Esophagus (tissue), 2 donors: ENCODE data around the gene COL21A1. TPM values are rescaled to one million over a fixed set of nuclear protein-coding genes. Genes with fewer than 3 reads are reported as not detected.

Experiments
- H3K27ac ChIP-seq, 2 donors: one replicate each; pipeline ENCODE4 v1.5.1; 2013; ENCODE audit warnings: low read depth in 2 of 2, mild to moderate bottlenecking in 2 of 2, inconsistent platforms in 1 of 2, low read length in 1 of 2, moderate library complexity in 1 of 2
- H3K27me3 ChIP-seq, 2 donors: one replicate each; pipeline ENCODE4 v1.6.1; 2013; ENCODE audit warnings: low read length in 2 of 2, control low read depth in 1 of 2, mild to moderate bottlenecking in 1 of 2; ENCODE audit not compliant: insufficient read depth in 2 of 2, control insufficient read depth in 1 of 2
- H3K36me3 ChIP-seq, 2 donors: one replicate each; pipeline ENCODE4 v1.6.1; 2013; ENCODE audit warnings: low read length in 1 of 2; ENCODE audit not compliant: control insufficient read depth in 2 of 2, insufficient read depth in 2 of 2
- H3K4me1 ChIP-seq, 2 donors: one replicate each; pipeline ENCODE4 v1.6.1; 2013; ENCODE audit warnings: low read length in 1 of 2; ENCODE audit not compliant: control insufficient read depth in 2 of 2, insufficient read depth in 2 of 2
- H3K4me3 ChIP-seq, 2 donors: one replicate each; pipeline ENCODE4 v1.5.1; 2013; ENCODE audit warnings: low read length in 2 of 2, mild to moderate bottlenecking in 2 of 2, low read depth in 1 of 2, moderate library complexity in 1 of 2
- H3K9me3 ChIP-seq, 2 donors: one replicate each; pipeline ENCODE4 v1.6.1; 2013; ENCODE audit warnings: mild to moderate bottlenecking in 2 of 2, low read depth in 1 of 2, low read length in 1 of 2, moderate library complexity in 1 of 2; ENCODE audit not compliant: control insufficient read depth in 2 of 2, insufficient read depth in 1 of 2
- WGBS, 2 donors: extraction: QIAGEN DNeasy Blood & Tissue Kit; methylation state at CpG; one replicate each; pipeline ENCODE4 v1.1.7; 2013; 5-methylcytosine and 5-hydroxymethylcytosine counted together
- polyA plus RNA-seq, 2 donors: library from polyadenylated mRNA; stranded (reverse); fragments of 200-250 nt; gene quantifications; one replicate each; pipeline ENCODE4 v1.2.3, GENCODE V29; 2013
- donor health status: healthy with polysubstance abuse.
- donor health status: Bipolar disorder and iron deficiency.

Gene COL21A1
- polyA plus RNA-seq, 2 donors, result 1.5 to 1.6 TPM

DNA sequence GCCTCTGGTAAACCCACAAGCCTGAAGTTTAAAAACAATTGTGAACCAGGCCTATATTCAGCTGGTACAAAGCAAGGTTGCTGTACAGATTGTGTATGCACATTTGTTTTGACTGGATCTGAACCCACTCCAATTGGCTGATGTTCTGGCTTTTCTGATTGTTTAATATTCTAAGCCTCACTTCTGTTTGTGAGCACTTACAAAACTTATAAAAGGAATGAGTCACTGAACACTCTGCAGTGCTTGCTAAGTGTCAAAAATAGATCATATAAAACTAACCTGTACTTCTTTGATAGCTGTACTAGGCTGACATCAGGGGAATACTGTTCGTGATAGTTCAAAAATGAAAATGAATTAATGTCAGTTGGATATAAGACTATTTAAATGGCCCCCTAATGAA lies 12.1 kb downstream of the COL21A1 start:
- H3K27ac ChIP-seq, result no peak overlapping the region
- H3K4me3 ChIP-seq, result no peak overlapping the region
- H3K27me3 ChIP-seq, result no peaks in the 10 kb centered on the region
- 29 to 45% methylated on average over 1 of the region's 1 CpG for WGBS, 2 donors
- no peaks in the 10 kb centered on the region for H3K36me3 ChIP-seq
- no peaks in the 10 kb centered on the region for H3K9me3 ChIP-seq
- H3K4me1 ChIP-seq, result no peaks in the 10 kb centered on the region

DNA sequence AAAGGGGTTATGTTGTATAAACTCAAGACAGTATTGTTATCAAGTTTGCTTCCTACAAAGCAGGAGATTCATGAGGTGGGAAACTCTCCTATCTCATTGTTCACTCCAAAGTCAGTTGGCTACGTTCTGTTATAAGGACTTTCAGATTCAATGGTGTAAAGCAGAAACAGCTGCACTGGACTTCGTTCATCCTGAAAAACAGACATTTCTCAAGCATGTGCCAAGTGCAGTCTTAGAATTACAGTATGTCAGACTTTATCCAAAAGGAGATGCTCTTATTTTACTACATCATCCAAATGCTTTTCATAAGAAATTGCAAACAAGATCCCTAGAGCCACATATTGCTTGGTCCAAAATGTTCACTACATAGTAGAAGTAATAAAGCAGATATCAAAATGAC lies 14.9 kb downstream of the COL21A1 start:
- WGBS, 2 donors, result 43 to 53% methylated on average over 2 of the region's 2 CpGs
- H3K4me1 ChIP-seq, result no peaks in the 10 kb centered on the region

DNA sequence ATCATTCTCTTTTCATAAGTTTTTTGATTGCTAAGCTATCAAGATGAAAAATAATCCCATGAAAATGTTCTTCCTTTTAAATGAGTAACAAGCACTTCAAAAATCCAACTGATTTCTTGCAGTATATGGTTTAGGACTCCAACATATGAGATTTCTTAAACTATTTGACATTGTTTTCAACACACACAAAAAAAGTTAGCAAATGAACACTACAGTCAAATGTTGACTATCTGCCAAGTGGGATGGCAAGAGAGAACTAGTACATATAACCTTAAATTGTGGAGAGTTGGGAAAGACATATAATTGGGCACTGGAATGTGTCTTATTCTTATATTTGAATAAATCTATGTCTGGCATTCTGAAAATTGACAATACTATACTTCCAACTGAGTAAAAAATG lies 15.6 kb downstream of the COL21A1 start:
- Histone ChIP-seq H3K27ac (no peak overlapping the region), H3K4me3 (no peak overlapping the region), H3K9me3 (no peaks in the 10 kb centered on the region), H3K36me3 (no peaks in the 10 kb centered on the region), H3K27me3 (no peaks in the 10 kb centered on the region), H3K4me1 (no peaks in the 10 kb centered on the region)

More for the DNA sequence above, 14.9 kb downstream of the COL21A1 start:
- no peaks in the 10 kb centered on the region for H3K9me3 ChIP-seq
- H3K27ac ChIP-seq, result no peak overlapping the region
- H3K4me3 ChIP-seq, result no peak overlapping the region
- H3K27me3 ChIP-seq, result no peaks in the 10 kb centered on the region
- no peaks in the 10 kb centered on the region for H3K36me3 ChIP-seq

DNA sequence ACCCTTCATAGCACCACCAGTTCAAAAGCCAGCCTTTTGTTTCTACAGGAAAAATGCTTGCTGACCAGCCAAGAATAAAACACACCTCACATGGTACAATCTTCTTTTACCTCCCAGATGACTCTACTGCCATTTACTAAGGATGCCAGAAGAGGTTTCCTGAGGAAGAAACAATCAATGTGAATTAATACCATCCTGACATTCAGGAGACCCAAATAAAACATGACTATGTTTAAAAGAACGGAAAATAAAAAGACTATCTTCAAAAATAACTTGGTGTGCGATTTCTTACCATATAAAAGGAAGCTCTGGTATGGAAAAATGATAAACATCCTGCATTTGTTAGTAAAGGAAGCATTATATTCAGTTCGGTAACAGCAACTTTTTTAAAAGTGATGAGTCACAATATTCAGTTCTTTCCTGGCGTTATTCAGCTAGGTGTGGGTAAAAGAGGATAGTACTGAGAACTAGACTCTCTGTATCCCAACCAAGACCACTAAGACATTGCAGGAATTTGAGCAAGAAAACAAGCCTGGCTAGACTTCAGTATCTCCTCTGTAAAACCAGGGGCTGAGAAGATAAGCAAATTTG lies 16.3 kb downstream of the COL21A1 start:
- Histone ChIP-seq H3K9me3 (no peaks in the 10 kb centered on the region), H3K27me3 (no peaks in the 10 kb centered on the region), H3K36me3 (no peaks in the 10 kb centered on the region), H3K4me3 (no peak overlapping the region), H3K27ac (no peak overlapping the region), H3K4me1 (no peaks in the 10 kb centered on the region)
- WGBS, 2 donors, result 49 to 59% methylated on average over 4 of the region's 4 CpGs

DNA sequence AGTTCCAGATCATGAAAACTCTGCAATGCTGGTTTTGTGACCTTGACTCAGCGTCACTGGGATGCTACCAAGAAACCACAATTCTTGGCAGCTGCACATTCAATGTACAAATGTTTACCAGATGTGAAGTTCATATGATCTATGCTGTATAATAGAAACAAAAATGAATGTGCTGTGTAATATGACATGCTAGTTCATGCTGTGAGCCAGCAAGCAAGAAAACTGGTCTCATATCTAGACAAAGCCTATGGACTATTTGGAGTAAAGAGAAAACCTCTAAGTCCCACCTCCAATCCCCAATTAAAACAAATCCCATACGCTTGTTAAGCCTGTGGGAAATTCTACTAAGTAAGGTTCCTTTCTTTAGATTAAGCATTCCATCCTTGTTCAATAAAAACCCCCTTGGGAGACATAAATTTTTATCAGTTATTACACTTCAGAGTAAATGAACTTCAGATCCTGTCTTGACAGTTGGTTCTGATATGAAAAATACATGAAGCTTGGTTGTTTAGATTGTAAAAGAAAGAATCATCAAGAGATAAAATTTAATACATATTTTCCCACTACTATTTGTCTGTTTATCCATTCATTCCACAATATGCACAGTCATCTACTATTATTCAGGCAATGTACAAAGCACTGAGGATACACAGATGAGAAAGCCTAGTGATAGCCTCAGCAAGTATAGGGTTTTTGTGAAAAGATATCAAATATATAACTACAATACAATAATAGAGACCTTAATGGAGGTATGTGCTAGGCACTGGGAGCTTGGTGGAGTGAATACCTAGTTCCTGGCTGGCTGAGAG lies 20.1 kb downstream of the COL21A1 start:
- 45 to 52% methylated on average over 2 of the region's 2 CpGs for WGBS, 2 donors
- Histone ChIP-seq H3K27me3 (no peaks in the 10 kb centered on the region), H3K4me3 (no peak overlapping the region), H3K27ac (no peak overlapping the region), H3K9me3 (no peaks in the 10 kb centered on the region), H3K4me1 (no peaks in the 10 kb centered on the region), H3K36me3 (no peaks in the 10 kb centered on the region)

DNA sequence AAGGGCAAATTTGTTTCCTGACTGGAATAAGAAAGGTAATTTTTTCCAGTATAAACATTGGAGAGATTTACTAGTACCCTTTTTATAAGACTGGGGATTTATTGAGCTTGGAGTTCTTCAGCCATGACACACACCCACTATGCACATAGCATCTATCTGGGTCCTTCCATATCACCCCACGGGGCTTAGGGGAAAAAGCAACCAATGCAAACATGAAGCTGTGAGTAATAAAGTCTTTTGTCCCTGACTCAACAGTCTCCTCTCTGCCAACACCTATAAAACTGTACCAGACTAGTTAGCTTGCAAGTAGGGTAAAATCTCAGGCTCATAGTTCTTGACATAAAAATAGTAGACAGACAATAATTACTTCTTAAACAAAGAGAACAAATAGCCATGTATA lies 23.4 kb downstream of the COL21A1 start:
- H3K36me3 ChIP-seq, result no peaks in the 10 kb centered on the region
- 36 to 38% methylated on average over 1 of the region's 1 CpG for WGBS, 2 donors
- no peak overlapping the region for H3K27ac ChIP-seq
- H3K4me1 ChIP-seq, result no peaks in the 10 kb centered on the region
- H3K4me3 ChIP-seq, result no peak overlapping the region
- H3K9me3 ChIP-seq, result no peaks in the 10 kb centered on the region
- H3K27me3 ChIP-seq, result no peaks in the 10 kb centered on the region

DNA sequence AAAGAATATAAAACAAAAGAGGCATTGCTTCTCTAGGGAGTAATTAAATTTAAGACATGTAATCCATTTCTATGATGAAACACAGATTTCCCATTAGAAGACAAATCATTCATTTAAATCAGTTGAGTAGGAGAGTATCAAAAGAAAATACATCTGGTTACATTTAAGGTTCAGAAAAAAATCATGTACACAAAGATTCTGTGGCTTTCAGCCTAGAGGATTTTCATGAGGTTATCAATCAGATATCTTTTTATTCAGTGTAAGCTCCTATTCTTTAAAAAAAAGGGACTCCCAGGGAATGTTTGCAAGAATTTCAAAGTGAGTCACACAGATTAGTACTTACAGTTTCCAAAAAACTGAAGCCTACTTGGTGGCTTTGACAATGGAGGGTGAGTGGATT lies 24.9 kb downstream of the COL21A1 start:
- H3K9me3 ChIP-seq, result no peaks in the 10 kb centered on the region

DNA sequence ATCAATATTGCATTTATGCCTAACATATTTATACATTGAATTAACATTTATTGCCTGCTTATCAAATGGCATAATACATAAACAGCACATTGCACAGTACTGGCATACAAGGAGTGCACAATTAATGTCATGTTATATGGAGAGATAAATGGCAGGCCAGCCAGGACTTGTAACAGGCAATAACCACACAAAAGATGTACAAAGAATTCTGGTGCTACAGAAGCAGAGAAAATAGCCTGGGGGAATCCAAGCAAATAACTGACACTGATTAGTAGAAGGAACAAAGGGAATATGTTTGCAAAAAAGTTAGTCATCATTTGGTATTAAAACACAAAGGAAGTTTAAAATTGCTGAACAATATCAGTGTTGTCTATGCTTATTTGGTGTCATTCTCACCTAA lies 27.3 kb downstream of the COL21A1 start:
- no peaks in the 10 kb centered on the region for H3K4me1 ChIP-seq
- no peak overlapping the region for H3K4me3 ChIP-seq

More for the DNA sequence above, 24.9 kb downstream of the COL21A1 start:
- Histone ChIP-seq H3K36me3 (no peaks in the 10 kb centered on the region), H3K4me1 (no peaks in the 10 kb centered on the region), H3K4me3 (no peak overlapping the region), H3K27ac (no peak overlapping the region), H3K27me3 (no peaks in the 10 kb centered on the region)

DNA sequence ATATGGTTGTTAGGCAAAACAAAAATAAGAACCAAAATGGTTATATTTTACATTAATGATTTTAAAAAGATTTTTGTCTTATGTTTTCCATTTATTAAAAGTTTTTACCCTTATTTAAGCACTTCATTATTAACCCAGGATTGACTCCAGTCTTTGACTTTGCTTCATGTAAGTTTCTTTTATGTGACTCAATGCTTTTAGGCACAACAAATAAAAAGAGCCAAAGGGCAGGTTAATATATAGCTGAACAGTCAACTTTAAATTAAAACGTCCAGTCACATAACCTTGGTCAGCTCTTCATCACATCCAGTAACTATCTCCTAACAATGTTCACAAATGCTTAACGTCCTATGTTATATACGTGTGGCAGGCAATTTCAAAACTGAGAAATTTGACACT lies 32.7 kb downstream of the COL21A1 start:
- no peaks in the 10 kb centered on the region for H3K9me3 ChIP-seq
- H3K4me3 ChIP-seq, result no peak overlapping the region
- no peaks in the 10 kb centered on the region for H3K36me3 ChIP-seq
- H3K4me1 ChIP-seq, result no peaks in the 10 kb centered on the region
- H3K27me3 ChIP-seq, result no peaks in the 10 kb centered on the region
- WGBS, 2 donors, result 72 to 86% methylated on average over 3 of the region's 3 CpGs
- H3K27ac ChIP-seq, result no peak overlapping the region

More for the DNA sequence above, 27.3 kb downstream of the COL21A1 start:
- H3K27me3 ChIP-seq, result no peaks in the 10 kb centered on the region
- H3K27ac ChIP-seq, result no peak overlapping the region
- no peaks in the 10 kb centered on the region for H3K36me3 ChIP-seq
- no peaks in the 10 kb centered on the region for H3K9me3 ChIP-seq

DNA sequence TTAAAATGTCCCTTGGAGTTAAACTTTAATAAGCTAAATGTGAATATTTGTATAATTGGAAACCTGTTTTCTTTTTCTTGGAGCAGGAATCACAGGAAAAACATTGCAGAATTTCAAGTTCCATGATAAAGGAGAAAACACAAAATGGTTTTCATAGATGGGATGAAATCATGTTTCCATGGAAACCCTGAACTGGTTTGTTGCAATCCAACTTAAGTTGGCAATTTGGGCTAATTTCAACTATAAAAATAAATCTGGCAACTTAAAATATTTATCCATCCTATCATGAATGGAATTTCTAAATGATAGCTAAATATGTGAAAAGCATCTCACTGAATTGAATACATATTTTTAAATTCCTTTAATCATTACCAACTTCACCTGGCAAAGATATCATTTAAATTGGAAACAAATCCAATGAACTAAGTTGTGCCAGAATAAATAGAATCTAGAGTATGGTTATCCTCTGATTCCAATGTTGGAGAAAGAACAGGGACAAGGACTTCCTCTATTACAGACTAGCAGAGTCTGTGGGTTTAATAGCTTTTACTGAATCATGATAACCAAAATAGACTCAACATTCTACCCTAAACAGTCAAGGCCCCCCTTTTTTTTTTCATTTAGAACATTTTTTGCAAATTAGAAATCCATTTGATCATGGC lies 33.2 kb downstream of the COL21A1 start:
- no peak overlapping the region for H3K27ac ChIP-seq
- H3K27me3 ChIP-seq, result no peaks in the 10 kb centered on the region
- no peaks in the 10 kb centered on the region for H3K9me3 ChIP-seq
- H3K4me1 ChIP-seq, result no peaks in the 10 kb centered on the region
- no peaks in the 10 kb centered on the region for H3K36me3 ChIP-seq
- no peak overlapping the region for H3K4me3 ChIP-seq
